Ecto neural progenitor cell (in vitro differentiated cells): ENCODE data around the gene BRICD5.

ENCODE experiments used
- DNase-seq: peaks from one replicate; pipeline ENCODE4 v3.0.0-alpha.2; 2018; ENCODE audit warnings: low spot score

The BRICD5 gene

GRCh38 chr16:2237493-2238149, 27.0 kb upstream of the BRICD5 start:
- DNase-seq = no peak

GRCh38 chr16:2237102-2237482, 26.4 kb upstream of the BRICD5 start:
- no peak for DNase-seq

- peak; percentile 75 for DNase-seq
Observed at GRCh38 chr16:2236337-2237101, 25.9 kb upstream of the BRICD5 start, which contains the start of gene DNASE1L2. TSS of gene DNASE1L2 (plus strand) at chr16:2236444. CDS start at chr16:2236817, 373 bp downstream.

GRCh38 chr16:2235695-2236336, 25.2 kb upstream of the BRICD5 start:
- no peak for DNase-seq

- DNase-seq = no peak
Observed at GRCh38 chr16:2235234-2235651, 24.6 kb upstream of the BRICD5 start.

GRCh38 chr16:2234813-2235170, 24.1 kb upstream of the BRICD5 start:
- no peak for DNase-seq

- DNase-seq = no peak
Observed at GRCh38 chr16:2233872-2234812, 23.5 kb upstream of the BRICD5 start.

GRCh38 chr16:2233046-2233775, 22.5 kb upstream of the BRICD5 start:
- no peak for DNase-seq

- DNase-seq = no peak
Observed at GRCh38 chr16:2232094-2232990, 21.7 kb upstream of the BRICD5 start.

- DNase-seq = no peak
Observed at GRCh38 chr16:2231016-2231931, 20.6 kb upstream of the BRICD5 start.

GRCh38 chr16:2230376-2230775, 19.7 kb upstream of the BRICD5 start:
- no peak for DNase-seq

GRCh38 chr16:2229632-2230250, 19.1 kb upstream of the BRICD5 start:
- no peak for DNase-seq

GRCh38 chr16:2229091-2229490, 18.4 kb upstream of the BRICD5 start:
- DNase-seq = no peak

- no peak for DNase-seq
Observed at GRCh38 chr16:2228161-2228824, 17.6 kb upstream of the BRICD5 start.

- no peak for DNase-seq
Observed at GRCh38 chr16:2226918-2227317, 16.3 kb upstream of the BRICD5 start.

- DNase-seq = no peak
Observed at GRCh38 chr16:2226245-2226793, 15.7 kb upstream of the BRICD5 start.

- DNase-seq = no peak
Observed at GRCh38 chr16:2223942-2224486, 13.4 kb upstream of the BRICD5 start.
